ENCODE measurements around the gene CRTAP.
"Not testable (repeated sequence)": the region's sequence is repeated elsewhere in the genome, so short reads cannot be mapped to it uniquely, and the experiment has no call there.

Gene CRTAP

GRCh38 chr3:33174711-33175414 lies 61.0 kb downstream of the CRTAP start:
- DNase-seq (ENCODE audit: low spot score), result no peak

DNA sequence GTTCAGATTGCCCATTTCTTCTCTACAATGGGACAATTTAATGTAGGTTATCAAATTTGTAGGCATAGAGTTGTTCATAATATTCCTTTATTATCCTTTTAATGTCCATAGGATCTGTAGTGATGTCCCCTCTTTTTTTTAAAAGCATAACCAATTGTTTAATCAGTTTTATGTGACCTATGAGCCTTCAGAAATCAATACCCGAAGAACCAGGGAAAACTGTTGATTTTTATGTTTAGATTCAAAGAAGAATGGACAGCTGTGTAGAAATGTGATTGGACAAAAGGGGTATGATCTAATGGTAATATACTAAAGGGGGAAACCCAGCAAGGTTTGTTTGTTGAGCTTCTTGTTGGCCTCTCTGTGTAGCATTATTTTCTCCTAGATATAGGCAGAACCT lies 65.3 kb downstream of the CRTAP start:
- no peak for DNase-seq (ENCODE audit: low spot score)

DNA sequence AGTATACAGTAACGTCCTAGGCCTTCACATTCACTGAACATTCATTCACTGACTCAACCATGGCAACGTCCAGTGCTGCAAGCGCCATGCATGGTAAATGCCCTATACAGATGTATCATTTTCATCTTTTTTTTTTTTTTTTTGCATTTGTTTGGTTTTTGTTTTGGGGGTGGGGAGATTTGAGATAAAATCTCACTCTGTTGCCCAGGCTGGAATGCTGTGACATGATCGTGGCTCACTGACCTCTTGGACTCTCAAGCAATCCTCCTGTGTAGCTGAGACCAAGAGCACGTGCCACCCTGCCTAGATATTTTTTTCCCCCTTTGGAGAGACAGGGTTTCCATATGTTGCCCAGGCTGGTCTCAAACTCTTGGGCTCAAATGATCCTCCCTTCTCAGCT lies 67.4 kb downstream of the CRTAP start:
- no peak for DNase-seq (ENCODE audit: low spot score)

DNA sequence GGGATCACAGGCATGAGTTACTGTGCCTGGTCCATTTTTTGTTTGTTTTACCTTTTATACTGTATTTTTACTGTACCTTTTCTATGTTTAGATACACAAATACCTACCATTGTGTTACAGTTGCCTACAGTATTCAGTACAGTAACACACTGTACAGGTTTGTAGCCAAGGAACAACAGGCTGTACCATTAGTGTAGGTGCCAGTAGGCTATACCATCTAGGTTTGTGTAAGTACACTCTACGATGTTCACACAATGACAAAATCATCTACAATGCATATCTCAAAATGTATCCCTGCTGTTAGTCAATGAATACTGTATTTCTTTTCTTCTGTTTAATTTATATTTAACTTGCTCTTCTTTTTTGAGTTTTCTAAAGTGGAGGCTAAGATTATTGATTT lies 67.8 kb downstream of the CRTAP start:
- not testable (repeated sequence) for DNase-seq (ENCODE audit: low spot score)

GRCh38 chr3:33184863-33185262 lies 71.0 kb downstream of the CRTAP start:
- DNase-seq (ENCODE audit: low spot score), result peak; percentile 19

- DNase-seq (ENCODE audit: low spot score), result peak; percentile 71
Observed at GRCh38 chr3:33186524-33187367, 72.9 kb downstream of the CRTAP start.

DNA sequence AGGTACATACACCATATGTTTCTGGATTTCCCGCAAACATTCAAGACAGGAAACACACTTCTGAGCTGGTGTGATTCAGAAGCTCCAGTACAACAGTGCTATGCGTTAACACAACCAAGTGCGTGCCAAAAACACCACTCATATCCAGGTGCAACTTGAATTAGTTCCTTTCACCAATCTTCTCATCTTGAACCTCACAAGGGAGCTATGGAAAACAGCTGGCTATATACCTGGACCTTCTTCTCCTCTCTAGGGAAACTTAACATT lies 73.5 kb downstream of the CRTAP start:
- DNase-seq (ENCODE audit: low spot score), result no peak

DNA sequence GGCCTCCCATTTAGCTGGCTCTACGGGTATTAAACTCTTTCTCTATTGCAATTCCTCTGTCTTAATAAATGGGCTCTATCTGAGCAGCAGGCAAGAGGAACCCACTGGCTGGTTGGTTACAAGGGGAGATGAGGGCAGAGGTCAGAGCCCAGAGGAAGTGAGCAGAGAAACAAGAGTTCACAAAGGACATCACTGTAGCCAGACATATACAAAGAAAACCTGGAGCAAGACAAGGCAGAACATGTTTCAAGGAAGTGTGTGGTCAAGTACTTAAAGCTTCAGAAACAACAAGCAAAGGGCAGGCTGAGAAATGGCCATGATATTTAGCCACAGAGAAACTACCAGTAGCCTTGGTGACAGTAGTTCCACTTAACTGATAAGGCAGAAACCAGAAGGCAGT lies 80.5 kb downstream of the CRTAP start:
- no peak for DNase-seq (ENCODE audit: low spot score)

DNA sequence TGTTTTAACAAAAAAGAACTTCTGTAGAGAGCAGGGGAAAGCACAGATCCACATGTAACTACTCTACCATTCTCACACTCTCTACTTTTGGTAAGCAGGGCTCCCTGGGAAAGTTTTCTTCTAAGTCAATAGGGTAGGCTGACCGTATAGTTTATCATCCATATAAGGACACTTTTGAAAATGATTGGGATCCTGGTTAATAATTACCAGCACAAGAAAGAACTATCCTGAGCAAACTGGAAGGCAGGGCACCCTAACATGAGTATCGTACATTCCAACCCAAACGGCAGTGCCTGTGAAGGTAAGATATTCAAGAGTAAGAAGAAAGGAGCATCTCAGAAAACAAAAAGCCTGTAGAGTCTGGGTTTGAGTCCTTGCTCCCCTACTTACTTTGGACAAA lies 82.7 kb downstream of the CRTAP start:
- peak; percentile 17 for DNase-seq (ENCODE audit: low spot score)

Measured in kidney tubule cell (primary cell).